Ovary (tissue), 3 donors: Measurements from ENCODE around the gene PANX1.

Experiments used
- CTCF ChIP-seq, 3 donors: fragments of 450-650 bp in 2 of 3; fragments of 200-600 bp in 1 of 3; IDR thresholded peaks; one replicate each; pipeline versions ENCODE4 v1.5.1 to v1.8.0; 2016 to 2022; ENCODE audit warnings: antibody characterized with exemption in 3 of 3, mild to moderate bottlenecking in 1 of 3
- EP300 ChIP-seq: sonication (generic); formaldehyde crosslinking; IDR thresholded peaks from one replicate; pipeline ENCODE4 v1.6.1; 2017; ENCODE audit warnings: antibody characterized with exemption
- POLR2A ChIP-seq: fragments of 450-650 bp; IDR thresholded peaks from one replicate; pipeline ENCODE4 v1.6.1; 2017; ENCODE audit warnings: antibody characterized with exemption, mild to moderate bottlenecking, moderate library complexity
- donor health status: DM: no; HTN: no; CAD: no.

- TF ChIP-seq CTCF (IDR thresholded peaks at IDR 0.05) (no peak), POLR2A (no peak), EP300 (no peak)
Observed at GRCh38 chr11:94153320-94153719, 24.7 kb downstream of the PANX1 start.
